Endodermal cell (in vitro differentiated cells): Measurements from ENCODE around the gene AMFR. TPM values are rescaled to one million over a fixed set of nuclear protein-coding genes. Genes with fewer than 3 reads are reported as not detected.

Source experiments
- DNase-seq: peaks from one replicate; pipeline ENCODE4 v3.0.0-alpha.2; 2017
- H3K27ac ChIP-seq: 2 replicates; pipeline ENCODE4 v1.5.1; 2013; ENCODE audit warnings: mild to moderate bottlenecking, low read depth, low read length, moderate library complexity
- H3K27me3 ChIP-seq: 2 replicates; pipeline ENCODE4 v1.6.1; 2013; ENCODE audit warnings: mild to moderate bottlenecking, low read length, moderate library complexity; ENCODE audit not compliant: insufficient read depth, control insufficient read depth, poor library complexity, severe bottlenecking
- H3K36me3 ChIP-seq: 2 replicates; pipeline ENCODE4 v1.7.0; 2013; ENCODE audit warnings: mild to moderate bottlenecking, low read length, moderate library complexity; ENCODE audit not compliant: control insufficient read depth, insufficient read depth
- H3K4me1 ChIP-seq: one replicate; pipeline ENCODE4 v1.7.0; 2013; ENCODE audit warnings: low read length; ENCODE audit not compliant: control insufficient read depth, insufficient read depth
- H3K4me3 ChIP-seq: 2 replicates; pipeline ENCODE4 v1.5.1; 2013; ENCODE audit warnings: mild to moderate bottlenecking, low read length, moderate library complexity
- H3K9ac ChIP-seq: 2 replicates; pipeline ENCODE4 v1.6.1; 2013; ENCODE audit warnings: mild to moderate bottlenecking, low read length, moderate library complexity; ENCODE audit not compliant: poor library complexity, severe bottlenecking; ENCODE audit errors: extremely low read depth
- H3K9me3 ChIP-seq: 2 replicates; pipeline ENCODE4 v1.6.1; 2013; ENCODE audit warnings: mild to moderate bottlenecking, low read length, moderate library complexity; ENCODE audit not compliant: control insufficient read depth
- H3K27ac Mint-ChIP-seq: 2 replicates; pipeline ENCODE4 v1.8.0; 2020; ENCODE audit warnings: mixed read lengths
- H3K27me3 Mint-ChIP-seq: 2 replicates; pipeline ENCODE4 v1.8.0; 2021; ENCODE audit warnings: mild to moderate bottlenecking, mixed read lengths; ENCODE audit not compliant: insufficient read depth
- H3K36me3 Mint-ChIP-seq: 2 replicates; pipeline ENCODE4 v1.8.0; 2020; ENCODE audit warnings: low read depth, mixed read lengths
- H3K4me1 Mint-ChIP-seq: 2 replicates; pipeline ENCODE4 v1.8.0; 2020; ENCODE audit warnings: mixed read lengths
- H3K4me3 Mint-ChIP-seq: 2 replicates; pipeline ENCODE4 v1.8.0; 2020; ENCODE audit warnings: mild to moderate bottlenecking, moderate library complexity, mixed read lengths
- H3K9me3 Mint-ChIP-seq: 2 replicates; pipeline ENCODE4 v1.8.0; 2020; ENCODE audit warnings: mild to moderate bottlenecking, mixed read lengths
- WGBS, 2 experiments: methylation state at CpG; one replicate each; pipeline versions ENCODE4 v1.1.5 to v1.1.7; 2013; ENCODE audit warnings: missing lambda C conversion rate in 2 of 2, mixed read lengths in 1 of 2; ENCODE audit not compliant: insufficient coverage in 1 of 2, insufficient read length in 1 of 2; 5-methylcytosine and 5-hydroxymethylcytosine counted together
- total RNA-seq, 2 donors: library from RNA; stranded (reverse); fragmentation: NEBNext Ultra II Directional in 1 of 2; extraction: Animal tissue kit (Norgen Biotek cat#: 25700) in 1 of 2; gene quantifications; 2 replicates in 1 of 2; 3 replicates in 1 of 2; pipeline ENCODE4 v1.2.1, GENCODE V29; 2021
- TF ChIP-seq, protein P1 (sequence below): fragments of 200-600 bp; sonication (generic); conservative IDR thresholded peaks from 2 replicates; pipeline ENCODE4 v1.5.0; 2021; ENCODE audit warnings: antibody characterized with exemption, mild to moderate bottlenecking

AMFR gene
- total RNA-seq, 2 donors from 2014 or later, result 77.0 to 81.6 TPM

DNA sequence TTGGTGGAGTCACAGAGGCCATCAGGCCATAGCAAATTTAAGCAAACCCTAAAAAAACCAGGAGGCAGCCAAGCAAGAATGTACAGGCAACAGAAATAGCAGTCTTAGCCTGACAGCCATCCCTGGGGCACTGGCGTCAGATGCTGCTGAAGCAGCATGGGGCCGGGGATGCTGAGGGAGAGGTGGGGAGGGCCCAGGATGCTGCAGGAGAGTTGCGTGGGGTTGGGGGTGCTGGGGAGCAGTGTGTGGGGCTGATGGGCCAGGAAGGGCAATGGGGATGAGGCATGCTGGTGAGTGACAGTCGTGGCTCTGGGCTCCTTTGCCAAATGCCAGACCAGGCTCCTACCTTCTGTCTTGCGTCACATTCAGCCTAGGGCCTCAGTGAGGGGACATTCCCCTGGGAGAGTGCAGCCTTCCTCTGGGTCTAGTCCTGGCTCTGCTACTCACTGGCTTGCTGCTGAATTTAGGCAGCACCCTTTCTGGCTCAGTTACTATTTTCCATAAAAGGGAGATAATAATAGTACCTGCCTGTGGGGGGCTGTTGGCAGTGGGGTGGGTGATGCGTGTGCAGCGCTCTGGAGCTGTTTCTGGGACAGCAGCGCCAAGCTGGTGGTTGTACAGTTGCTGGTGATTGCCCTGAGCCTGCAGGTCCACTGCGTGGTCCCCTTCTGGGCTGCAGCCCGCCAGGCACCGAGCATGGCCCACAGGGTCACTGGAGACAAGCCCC is 88.1 kb downstream of the AMFR start:
- Mint-ChIP-seq H3K36me3 (no peaks in the 10 kb centered on the region), H3K27me3 (no peaks in the 10 kb centered on the region), H3K4me1 (no peaks in the 10 kb centered on the region), H3K27ac (no peak overlapping the region), H3K4me3 (no peak overlapping the region), H3K9me3 (no peaks in the 10 kb centered on the region)
- 93 to 98% methylated on average over 6 to 11 of the region's 11 CpGs for WGBS, 2 experiments
- no peak overlapping the region for H3K9ac ChIP-seq
- no peaks in the 10 kb centered on the region for H3K4me1 ChIP-seq
- H3K4me3 ChIP-seq, result no peak overlapping the region
- H3K9me3 ChIP-seq, result no peaks in the 10 kb centered on the region
- DNase-seq, result no peak
- H3K36me3 ChIP-seq, result no peaks in the 10 kb centered on the region
- H3K27ac ChIP-seq, result no peak overlapping the region
- TF ChIP-seq, protein P1, sequence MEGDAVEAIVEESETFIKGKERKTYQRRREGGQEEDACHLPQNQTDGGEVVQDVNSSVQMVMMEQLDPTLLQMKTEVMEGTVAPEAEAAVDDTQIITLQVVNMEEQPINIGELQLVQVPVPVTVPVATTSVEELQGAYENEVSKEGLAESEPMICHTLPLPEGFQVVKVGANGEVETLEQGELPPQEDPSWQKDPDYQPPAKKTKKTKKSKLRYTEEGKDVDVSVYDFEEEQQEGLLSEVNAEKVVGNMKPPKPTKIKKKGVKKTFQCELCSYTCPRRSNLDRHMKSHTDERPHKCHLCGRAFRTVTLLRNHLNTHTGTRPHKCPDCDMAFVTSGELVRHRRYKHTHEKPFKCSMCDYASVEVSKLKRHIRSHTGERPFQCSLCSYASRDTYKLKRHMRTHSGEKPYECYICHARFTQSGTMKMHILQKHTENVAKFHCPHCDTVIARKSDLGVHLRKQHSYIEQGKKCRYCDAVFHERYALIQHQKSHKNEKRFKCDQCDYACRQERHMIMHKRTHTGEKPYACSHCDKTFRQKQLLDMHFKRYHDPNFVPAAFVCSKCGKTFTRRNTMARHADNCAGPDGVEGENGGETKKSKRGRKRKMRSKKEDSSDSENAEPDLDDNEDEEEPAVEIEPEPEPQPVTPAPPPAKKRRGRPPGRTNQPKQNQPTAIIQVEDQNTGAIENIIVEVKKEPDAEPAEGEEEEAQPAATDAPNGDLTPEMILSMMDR, result no peak
- H3K27me3 ChIP-seq, result no peaks in the 10 kb centered on the region

DNA sequence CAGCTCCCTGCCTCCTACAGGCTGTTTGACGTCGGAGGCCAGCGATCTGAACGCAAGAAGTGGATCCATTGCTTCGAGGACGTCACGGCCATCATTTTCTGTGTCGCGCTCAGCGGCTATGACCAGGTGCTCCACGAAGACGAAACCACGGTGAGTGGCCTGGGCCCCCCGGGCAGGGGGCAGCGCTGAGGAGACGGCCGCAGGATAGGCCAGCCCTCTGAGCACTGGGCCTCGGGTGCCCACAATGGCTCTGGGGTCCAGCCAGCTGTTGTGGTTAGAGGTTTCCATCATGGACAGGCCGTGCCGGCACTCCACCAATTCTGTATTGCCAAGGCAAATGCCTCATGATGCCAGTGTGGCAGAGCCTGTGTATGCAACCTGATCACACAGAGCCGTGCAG is 88.6 kb downstream of the AMFR start:
- H3K4me3 ChIP-seq, result no peak overlapping the region
- TF ChIP-seq, protein P1, result no peak
- H3K4me1 ChIP-seq, result no peaks in the 10 kb centered on the region
- no peaks in the 10 kb centered on the region for H3K9me3 ChIP-seq
- no peak overlapping the region for H3K27ac ChIP-seq
- no peak overlapping the region for H3K27ac Mint-ChIP-seq
- H3K9me3 Mint-ChIP-seq, result no peaks in the 10 kb centered on the region
- no peaks in the 10 kb centered on the region for H3K36me3 ChIP-seq
- no peaks in the 10 kb centered on the region for H3K27me3 ChIP-seq
- no peak overlapping the region for H3K9ac ChIP-seq
- H3K4me3 Mint-ChIP-seq, result no peak overlapping the region
- no peaks in the 10 kb centered on the region for H3K36me3 Mint-ChIP-seq
- whole genome bisulfite sequencing, 2 experiments, result 92 to 95% methylated on average over 18 to 21 of the region's 21 CpGs
- no peaks in the 10 kb centered on the region for H3K4me1 Mint-ChIP-seq
- no peaks in the 10 kb centered on the region for H3K27me3 Mint-ChIP-seq
- no peak for DNase-seq

DNA sequence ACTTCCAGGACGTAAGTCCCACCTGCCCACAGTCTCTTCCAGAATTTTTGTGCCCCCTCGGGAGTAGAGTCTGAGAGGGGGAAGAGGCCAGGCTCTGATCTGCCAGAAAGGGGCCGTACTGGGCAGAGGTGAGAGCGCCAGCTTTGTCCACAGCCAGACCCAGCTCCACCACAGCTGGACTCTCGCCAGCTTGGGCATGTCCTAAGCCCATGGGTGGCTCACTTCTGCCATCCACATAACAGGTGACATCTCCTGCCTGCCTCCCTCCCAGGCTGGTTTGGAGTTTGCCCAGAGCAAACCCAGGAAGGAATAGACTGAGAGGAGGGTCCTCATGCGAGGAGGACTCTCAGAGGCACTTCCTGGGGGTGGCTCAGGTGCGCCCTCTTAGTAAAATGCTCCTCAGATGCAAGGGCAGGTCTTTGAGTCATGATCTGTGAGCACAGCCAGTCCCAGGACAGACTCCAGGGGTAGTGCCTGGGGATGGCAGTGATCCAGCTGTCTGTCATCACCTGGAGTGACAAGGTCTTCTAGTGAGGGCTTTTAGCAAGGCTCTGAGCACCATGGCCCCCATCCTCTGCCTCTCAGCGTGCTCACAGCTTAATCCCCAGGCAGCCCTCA is 89.2 kb downstream of the AMFR start:
- no peaks in the 10 kb centered on the region for H3K4me1 Mint-ChIP-seq
- H3K27me3 Mint-ChIP-seq, result no peaks in the 10 kb centered on the region
- Histone ChIP-seq H3K36me3 (no peaks in the 10 kb centered on the region), H3K27ac (no peak overlapping the region), H3K4me1 (no peaks in the 10 kb centered on the region), H3K4me3 (no peak overlapping the region), H3K9ac (no peak overlapping the region), H3K27me3 (no peaks in the 10 kb centered on the region), H3K9me3 (no peaks in the 10 kb centered on the region)
- H3K27ac Mint-ChIP-seq, result no peak overlapping the region
- H3K36me3 Mint-ChIP-seq, result no peaks in the 10 kb centered on the region
- no peak for DNase-seq
- 91 to 94% methylated on average over 8 of the region's 8 CpGs for WGBS, 2 experiments
- TF ChIP-seq, protein P1, result no peak
- H3K4me3 Mint-ChIP-seq, result no peak overlapping the region
- no peaks in the 10 kb centered on the region for H3K9me3 Mint-ChIP-seq
